HG03175 (cell line): Measurements from ENCODE around the gene VPS11.

ENCODE experiments used
- ATAC-seq: cut with Tn5 transposase; IDR thresholded peaks from one replicate; pipeline ENCODE4 v1.9.1; 2021; ENCODE audit warnings: mild to moderate bottlenecking, moderate library complexity; ENCODE audit not compliant: unreplicated experiment

Gene VPS11

DNA sequence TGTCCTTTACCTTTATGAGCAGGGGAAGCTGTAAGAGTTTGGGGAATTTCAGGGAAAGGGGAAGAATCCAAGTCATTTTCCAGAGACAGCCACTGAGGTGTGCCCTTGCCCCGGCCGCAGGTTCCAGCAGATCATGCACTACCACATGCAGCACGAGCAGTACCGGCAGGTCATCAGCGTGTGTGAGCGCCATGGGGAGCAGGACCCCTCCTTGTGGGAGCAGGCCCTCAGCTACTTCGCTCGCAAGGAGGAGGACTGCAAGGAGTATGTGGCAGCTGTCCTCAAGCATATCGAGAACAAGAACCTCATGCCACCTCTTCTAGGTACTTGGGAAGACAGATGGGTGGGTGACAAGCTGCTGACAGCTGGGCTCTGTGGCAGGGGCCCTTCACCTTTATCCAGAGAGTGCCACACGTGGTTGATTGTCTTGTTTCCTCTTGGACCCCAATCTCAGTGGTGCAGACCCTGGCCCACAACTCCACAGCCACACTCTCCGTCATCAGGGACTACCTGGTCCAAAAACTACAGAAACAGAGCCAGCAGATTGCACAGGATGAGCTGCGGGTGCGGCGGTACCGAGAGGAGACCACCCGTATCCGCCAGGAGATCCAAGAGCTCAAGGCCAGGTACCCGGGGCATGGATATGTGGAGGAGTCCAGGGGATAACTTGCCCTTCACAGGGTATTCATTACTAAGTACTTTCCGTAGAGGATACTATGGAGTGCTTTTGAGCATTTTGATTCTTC is 11.2 kb downstream of the VPS11 start:
- no peak for ATAC-seq

DNA sequence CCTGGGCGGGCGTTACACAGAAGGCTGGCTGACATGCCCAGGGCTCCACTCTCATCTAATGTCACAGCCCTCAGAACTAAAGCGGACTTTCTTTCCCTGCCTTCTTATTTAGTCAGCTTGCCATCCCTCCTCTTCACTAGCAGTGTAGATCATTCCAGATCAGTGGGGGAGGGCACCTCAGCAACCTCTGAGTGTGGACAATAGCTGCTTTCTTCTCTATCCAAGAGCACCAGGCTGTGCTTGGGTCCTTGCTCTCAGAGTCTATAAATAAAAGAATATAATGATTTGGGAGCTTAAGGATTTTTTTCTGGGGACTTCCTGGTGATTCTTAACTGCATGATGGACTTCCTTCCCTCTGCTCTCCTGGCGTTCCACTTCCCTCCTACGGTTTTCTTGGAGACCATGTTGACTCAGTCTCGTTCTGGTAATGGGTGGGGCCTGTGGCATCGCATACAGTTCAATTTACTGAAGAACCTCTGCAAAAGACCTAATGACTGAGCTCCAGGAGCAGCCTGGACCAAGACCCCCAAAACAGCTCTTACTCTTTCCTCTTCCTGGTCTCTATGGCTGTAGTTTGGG is 14.2 kb downstream of the VPS11 start:
- no peak for ATAC-seq

DNA sequence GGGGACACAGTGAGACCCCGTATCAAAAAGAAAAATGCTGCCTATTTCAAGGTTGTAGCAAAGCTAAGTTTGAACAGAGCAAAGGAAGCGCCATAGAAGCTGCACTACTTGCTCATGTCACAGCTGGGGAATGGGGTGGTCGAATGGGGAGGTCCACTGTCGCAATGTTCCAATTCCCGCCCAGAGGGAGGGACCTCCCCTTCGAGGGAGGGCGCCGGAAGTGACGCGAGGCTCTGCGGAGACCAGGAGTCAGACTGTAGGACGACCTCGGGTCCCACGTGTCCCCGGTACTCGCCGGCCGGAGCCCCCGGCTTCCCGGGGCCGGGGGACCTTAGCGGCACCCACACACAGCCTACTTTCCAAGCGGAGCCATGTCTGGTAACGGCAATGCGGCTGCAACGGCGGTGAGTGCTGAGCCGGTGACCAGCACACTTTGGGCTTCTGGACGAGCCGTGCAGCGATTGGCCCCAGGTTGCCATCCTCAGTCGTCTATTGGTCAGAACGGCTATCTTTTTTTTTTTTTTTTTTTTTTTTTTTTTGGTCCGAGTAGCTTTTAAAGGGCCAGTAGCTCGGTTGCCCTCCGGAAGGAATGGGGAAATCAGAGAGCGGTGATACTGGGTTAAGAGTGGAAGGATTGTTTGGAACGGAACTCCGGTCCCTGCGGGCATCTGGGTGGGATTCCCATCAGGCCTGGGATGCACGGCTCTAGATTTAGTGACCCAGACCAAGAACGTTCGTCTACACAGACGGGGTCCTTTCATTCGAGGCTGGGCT is 17.2 kb downstream of the VPS11 start, which contains the start of gene HMBS:
Gene HMBS (plus strand): TSS at position 219 of the 774 bp plus-strand sequence. CDS start 153 bp downstream, at position 372.
- ATAC-seq: peak; percentile 92

DNA sequence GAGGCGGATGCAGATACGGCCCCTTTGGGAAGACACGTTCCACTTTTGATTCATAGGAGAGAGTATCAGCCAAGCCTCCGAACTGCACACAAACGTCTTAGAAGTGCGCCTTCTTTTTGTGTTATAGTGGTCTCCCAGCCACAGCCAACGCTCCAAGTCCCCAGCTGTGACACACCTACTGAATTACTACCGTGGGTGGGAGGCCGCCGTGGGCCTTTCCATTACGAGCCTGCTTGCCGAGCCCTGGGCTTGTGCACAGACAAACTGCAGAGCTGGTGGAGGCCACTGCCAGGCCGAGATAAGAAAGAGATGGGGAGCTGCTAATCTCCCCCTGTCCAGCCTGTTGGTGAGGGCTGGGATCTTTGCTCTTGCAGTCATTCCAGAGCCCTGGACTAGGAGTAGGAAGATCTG is 17.8 kb downstream of the VPS11 start:
- ATAC-seq: peak; percentile 19

DNA sequence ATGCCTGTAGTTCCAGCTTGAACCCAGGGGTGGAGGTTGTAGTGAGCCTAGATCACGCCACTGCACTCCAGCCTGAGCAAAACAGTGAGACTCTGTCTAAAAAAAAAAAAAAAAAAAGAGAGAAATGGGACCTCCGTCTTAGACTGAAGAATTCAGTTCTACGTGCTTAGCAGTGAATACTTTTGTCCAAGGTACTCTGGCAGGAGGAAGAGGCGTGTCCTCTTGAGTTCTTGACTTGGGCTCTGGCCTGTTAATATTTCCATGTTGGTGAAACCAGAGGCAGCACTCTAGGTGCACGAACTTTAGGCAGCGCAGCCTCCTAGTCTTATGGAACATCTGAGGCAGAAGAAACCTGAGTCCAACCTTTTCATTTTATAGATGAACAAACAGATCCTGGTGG is 19.5 kb downstream of the VPS11 start:
- no peak for ATAC-seq

DNA sequence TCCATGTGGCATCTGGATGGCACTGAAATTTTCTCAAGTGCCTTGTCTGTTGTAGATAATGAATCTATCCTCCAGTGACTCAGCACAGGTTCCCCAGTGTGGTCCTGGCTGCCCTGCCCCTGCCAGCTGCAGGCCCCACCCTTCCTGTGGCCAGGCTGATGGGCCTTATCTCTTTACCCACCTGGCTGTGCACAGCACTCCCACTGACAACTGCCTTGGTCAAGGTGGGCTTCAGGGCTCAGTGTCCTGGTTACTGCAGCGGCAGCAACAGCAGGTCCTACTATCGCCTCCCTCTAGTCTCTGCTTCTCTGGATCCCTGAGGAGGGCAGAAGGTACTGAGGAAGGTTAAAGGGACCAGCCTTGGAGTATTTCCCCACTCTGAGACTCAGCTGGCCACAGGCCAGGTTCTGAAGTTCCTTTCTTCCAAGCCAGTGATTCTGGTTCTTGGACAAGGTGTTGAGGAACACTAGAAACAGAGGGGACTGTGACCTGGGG is 20.2 kb downstream of the VPS11 start:
- no peak for ATAC-seq

DNA sequence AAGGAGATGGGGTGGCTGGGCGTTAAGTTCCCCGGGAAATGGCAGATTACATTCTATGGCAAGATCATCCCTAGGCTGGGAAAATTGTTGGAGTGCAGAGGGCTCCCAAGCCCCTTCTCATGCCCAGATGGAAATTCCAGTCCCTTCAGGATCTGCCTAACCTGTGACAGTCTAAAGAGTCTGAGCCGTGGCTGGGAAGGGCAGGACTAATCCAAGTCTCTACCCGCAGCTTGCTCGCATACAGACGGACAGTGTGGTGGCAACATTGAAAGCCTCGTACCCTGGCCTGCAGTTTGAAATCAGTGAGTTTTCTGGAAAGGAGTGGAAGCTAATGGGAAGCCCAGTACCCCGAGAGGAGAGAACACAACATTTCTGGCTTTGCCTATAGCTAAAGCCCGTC is 20.8 kb downstream of the VPS11 start:
- no peak for ATAC-seq

DNA sequence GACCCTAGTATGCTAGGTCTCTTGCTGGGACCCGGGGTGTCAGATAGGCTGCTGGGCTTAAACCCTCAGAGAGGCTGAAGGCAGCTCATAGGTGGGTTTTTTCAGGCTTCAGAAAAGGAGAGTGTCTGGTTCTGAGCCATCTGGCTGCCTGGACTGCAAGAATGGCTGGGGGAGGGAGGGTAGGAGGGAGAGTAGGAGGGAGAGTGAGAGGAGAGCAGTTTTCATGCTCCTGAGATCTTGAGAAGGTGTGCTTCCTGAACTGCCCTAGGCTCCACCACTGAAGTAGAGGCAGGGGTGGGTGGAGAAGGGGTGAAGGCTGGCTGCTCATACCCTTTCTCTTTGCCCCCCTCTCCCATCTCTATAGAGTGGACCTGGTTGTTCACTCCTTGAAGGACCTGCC is 21.7 kb downstream of the VPS11 start:
- no peak for ATAC-seq

DNA sequence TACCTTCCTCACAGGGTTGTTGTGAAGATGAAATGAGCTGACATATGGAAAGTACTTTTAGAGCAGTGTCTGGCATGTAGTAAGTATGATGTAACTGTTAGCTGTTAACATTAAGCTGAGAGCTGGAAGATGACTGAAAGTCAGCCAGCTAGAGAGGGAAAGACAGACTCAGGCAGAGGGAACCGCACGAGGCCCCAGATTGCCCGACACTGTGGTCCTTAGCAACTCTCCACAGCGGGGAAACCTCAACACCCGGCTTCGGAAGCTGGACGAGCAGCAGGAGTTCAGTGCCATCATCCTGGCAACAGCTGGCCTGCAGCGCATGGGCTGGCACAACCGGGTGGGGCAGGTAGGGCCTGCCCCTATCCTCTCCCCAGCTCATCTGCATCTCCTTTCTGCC is 23.6 kb downstream of the VPS11 start:
- ATAC-seq: no peak

DNA sequence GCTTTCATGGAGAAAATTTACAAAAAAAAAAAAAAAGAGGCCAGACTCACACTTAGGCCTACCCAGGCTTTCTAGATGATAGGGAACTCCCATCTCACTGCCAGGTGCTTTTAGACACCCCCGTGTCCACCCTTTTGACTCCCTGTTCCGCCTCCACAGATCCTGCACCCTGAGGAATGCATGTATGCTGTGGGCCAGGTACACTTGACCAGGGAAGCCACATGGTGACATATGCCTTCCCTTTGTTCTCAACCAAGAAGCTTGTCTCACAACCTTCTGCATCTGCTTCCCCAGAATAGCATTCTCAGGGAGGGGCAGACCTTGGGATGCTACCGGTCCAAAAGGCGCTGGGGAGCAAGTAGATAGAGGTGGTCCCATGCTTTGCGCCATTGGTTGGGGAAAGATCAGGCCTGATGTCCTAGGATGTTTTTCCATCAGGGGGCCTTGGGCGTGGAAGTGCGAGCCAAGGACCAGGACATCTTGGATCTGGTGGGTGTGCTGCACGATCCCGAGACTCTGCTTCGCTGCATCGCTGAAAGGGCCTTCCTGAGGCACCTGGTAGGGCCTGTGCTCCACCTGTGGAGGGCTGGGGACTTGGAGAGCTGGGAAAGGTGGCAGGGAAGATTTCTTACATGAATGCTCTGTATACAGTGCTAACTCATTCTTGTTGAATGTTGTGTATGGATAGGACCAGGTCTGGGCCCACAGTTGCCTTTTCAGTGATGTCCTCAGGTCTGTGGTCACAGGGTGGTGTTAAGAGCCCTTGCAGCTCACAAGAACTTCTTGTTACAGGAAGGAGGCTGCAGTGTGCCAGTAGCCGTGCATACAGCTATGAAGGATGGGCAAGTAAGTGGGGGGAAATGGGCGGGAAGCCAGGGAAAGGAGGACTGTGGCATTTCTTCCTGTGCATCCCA is 24.6 kb downstream of the VPS11 start:
- no peak for ATAC-seq

DNA sequence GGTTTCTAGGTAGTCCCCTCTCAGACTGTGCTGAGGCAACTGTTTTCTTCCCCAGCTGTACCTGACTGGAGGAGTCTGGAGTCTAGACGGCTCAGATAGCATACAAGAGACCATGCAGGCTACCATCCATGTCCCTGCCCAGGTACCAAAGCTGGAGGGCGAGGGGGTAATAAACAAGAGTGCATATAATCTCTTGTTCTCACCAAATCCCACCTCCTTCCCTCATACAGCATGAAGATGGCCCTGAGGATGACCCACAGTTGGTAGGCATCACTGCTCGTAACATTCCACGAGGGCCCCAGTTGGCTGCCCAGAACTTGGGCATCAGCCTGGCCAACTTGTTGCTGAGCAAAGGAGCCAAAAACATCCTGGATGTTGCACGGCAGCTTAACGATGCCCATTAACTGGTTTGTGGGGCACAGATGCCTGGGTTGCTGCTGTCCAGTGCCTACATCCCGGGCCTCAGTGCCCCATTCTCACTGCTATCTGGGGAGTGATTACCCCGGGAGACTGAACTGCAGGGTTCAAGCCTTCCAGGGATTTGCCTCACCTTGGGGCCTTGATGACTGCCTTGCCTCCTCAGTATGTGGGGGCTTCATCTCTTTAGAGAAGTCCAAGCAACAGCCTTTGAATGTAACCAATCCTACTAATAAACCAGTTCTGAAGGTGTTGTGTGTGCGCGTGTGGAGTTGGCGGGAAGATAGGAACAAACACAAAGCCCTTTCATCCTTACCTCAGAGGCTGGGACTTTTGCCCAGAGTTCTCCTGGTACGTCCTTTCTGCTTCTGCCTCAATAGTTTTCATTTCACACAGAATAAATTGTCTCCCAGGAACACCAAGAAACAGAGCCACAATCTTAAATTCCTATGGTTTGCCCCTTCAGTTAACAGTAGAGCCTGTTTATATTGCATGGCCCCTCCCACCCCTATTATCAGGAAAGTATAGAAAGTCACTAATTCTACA is 25.5 kb downstream of the VPS11 start:
- no peak for ATAC-seq

DNA sequence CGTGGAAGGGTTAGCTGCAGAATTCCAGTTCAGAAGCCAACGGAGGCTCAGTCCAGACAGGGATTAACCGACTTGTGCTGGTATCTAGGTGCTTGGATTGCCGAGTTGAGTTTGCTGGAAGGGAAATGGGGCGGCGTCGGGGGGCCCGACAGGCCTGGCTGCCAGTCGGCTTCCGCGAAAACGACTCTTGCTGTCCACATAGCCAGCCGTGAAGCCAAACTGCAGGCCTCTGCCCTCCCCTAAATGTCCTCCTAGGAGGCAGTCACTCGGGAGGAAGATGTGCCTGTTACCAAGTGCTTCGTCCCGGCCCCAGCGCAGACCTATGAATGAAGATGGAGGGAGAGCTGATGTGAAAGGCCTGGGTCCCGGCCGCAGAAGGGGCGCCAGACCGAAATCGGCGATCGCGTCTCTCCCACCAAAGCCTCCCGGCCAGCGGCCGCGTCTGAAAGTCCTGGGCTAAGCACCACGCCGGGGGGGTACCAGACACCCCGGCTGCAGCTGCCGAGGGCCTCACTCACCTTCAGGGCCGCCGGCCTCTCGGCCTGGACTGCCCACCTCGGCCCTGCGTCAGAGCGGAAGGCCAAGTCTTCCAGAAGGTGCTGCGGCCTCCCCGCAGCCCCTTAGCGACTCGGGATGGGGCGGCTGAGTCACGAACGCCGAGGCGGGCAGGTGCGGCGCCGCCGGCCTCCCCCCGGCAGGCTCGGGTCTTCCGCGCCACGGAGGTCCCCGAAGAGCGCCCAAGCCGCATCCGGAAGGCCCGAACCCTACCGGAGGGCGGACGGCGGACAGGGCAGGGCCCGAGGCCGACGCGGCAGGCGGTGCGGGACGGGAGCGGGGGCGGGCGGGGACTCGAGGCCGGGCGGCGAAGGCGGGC is 26.6 kb downstream of the VPS11 start:
- ATAC-seq: peak; percentile 1

DNA sequence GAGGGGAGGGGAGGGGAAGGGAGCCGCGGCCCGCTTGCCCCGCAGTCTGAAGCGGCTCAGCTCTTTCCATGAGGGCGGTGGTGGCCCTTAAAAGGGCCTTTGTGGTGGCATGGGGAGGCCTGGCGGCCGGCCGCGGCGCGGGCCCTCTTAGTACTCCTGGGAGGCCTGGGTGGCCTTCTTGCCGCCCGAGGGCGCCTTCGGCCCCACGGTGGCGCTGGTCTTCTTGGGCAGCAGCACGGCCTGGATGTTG is 27.1 kb downstream of the VPS11 start:
- ATAC-seq: peak; percentile 33

DNA sequence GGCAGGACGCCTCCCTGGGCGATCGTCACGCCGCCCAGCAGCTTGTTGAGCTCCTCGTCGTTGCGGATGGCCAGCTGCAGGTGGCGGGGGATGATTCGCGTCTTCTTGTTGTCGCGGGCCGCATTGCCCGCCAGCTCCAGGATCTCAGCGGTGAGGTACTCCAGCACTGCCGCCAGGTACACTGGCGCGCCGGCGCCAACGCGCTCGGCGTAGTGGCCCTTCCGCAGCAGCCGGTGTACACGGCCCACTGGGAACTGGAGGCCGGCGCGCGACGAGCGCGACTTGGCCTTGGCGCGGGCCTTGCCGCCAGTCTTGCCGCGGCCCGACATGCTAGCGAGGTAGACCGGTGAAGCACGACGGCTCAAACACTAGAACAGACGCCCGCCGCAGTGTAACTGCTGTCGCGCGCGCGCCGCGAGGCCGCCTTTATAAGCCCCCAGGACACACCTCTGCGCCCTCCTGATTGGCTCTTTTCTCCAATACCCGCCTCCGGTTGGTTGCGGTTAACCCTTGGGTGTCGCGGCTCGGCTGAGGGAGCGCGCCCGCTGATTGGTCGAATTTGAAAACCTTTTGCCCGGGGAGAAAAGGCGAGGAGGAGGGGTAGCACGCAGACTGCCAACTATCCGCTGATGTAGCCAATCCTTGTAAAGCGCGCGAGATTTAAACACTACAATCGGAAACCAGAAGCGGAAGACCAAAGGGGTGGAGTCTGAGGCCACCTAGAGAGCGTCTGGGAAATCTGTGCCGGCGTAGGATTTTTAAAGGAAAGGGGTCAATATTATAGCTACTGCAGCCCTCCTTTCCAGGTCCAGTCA is 27.7 kb downstream of the VPS11 start:
- ATAC-seq: peak; percentile 89

DNA sequence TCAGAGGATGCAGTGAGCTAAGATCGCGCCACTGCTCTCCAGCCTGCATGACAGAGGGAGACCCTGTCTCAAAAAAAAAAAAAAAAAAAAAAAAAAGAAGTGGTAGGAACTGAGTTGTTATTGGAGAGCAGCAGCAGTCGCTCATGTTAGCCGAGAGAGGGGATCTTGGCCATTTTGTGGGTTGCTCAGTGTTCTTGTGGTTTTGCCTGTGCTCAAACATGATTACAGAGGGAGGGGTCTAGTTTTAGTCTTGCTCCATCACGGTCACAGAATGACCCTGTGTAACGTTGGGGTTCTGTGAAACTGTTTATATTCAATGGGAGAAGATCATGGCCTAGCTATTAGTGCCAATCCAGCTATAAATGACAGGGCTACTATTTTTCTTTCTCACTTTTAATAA is 32.1 kb downstream of the VPS11 start:
- ATAC-seq: no peak

DNA sequence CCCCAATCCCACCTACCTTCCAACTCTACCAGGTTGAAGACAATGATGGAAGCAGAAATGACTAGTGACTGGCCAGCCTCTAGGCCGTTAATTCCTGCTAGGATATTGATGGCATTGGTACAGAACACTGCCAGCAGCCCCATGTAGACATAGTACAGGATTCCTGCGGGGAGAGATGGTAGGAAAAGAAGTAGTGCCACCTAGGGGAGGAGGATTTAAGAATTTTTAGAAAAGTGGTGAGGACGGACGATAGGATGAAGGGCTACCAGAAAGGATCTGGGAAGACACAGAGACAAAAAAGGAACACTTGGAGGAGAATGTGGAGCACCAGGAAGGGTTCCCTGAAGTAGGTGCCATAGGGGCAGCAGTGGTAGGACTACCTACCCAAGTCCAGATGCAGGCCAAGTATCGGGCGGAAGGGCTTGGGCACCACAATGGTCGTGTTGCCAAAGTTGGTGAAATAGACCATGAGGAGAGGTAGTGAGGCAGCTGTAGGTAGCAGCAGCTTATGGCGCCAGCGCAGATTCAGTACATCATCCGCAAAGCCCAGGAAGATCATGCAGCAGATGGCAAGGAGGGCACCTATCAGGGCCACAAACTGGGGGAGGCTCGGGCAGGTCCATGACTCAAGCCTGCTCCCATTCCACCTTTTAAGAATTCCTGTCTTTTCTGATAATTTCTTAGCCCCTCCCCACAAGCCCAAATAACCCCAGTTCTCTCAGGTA is 32.8 kb downstream of the VPS11 start:
- ATAC-seq: no peak

DNA sequence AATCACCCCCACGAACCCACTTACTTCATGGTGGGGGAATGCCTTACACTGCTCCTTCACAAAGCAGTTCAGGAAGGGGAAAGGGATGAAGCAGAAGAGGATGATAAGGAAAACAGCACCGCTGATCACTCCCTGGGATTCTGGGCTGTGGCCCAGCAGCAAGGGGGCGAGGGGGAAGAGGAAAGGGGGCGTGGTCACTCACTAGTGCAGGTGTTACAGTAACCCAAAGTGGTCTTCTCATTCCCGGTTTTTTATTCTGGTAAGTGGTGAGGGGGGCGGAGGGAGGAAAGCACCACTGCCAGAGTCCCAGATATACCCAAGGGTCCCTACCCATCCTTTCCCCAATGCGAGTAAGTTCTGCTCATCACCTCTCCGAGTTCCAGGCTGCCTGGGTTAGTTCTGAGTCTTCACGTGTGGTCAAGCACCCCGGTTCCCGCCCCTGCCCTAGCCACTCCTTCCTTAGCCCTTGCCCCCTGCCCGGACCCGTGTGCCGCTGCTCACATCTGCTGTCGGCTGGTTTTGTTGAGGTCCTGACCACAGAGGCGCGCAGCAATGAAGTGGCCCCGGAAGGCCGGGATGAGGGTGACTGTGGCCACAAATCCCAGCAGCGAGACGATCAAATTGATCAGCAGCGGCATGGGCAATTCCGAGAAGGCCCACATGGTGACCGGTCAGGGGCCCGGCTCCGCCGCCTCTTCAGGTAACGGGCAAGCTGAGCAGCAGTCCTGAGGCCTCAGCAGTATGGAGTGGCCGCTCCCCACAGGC is 33.6 kb downstream of the VPS11 start:
- peak; percentile 25 for ATAC-seq
